ENCODE results near the gene DNAH10.
A peak's percentile ranks its signal among the peaks of the same experiment; 100 is the strongest.

DNAH10 gene

GRCh38 chr12:123889848-123890535, 127.9 kb downstream of the DNAH10 start:
- DNase-seq = no peak

- DNase-seq = no peak
Observed at GRCh38 chr12:123890536-123890902, 128.4 kb downstream of the DNAH10 start.

- DNase-seq = no peak
Observed at GRCh38 chr12:123891011-123891410, 128.9 kb downstream of the DNAH10 start.

- no peak for DNase-seq
Observed at GRCh38 chr12:123891516-123892179, 129.5 kb downstream of the DNAH10 start.

GRCh38 chr12:123892180-123892559, 130.1 kb downstream of the DNAH10 start:
- no peak for DNase-seq

- no peak for DNase-seq
Observed at GRCh38 chr12:123892853-123893252, 130.8 kb downstream of the DNAH10 start.

- no peak for DNase-seq
Observed at GRCh38 chr12:123893276-123893675, 131.2 kb downstream of the DNAH10 start.

- DNase-seq = no peak
Observed at GRCh38 chr12:123894823-123895345, 132.8 kb downstream of the DNAH10 start.

GRCh38 chr12:123895451-123895850, 133.3 kb downstream of the DNAH10 start:
- DNase-seq = no peak

- DNase-seq = no peak
Observed at GRCh38 chr12:123896767-123897166, 134.7 kb downstream of the DNAH10 start.

DNA sequence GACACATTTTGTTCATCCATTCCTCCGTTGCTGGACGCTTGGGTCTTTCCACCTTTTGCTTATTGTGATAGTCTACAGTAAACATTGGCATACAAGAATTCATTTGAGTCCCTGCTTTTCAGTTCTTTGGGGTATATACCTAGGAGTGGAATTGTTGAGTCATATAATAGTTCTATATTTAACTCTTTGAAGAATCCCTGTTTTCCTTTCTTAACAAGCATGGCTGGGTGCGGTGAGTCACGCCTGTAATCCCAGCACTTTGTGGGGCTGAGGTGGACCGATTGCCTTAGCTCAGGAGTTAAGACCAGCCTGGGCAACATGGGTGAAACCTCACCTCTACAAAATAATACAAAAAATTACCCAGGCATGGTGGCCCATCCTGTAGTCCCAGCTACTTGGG, 135.1 kb downstream of the DNAH10 start:
- DNase-seq = no peak

GRCh38 chr12:123898673-123899072, 136.6 kb downstream of the DNAH10 start:
- DNase-seq = no peak

DNA sequence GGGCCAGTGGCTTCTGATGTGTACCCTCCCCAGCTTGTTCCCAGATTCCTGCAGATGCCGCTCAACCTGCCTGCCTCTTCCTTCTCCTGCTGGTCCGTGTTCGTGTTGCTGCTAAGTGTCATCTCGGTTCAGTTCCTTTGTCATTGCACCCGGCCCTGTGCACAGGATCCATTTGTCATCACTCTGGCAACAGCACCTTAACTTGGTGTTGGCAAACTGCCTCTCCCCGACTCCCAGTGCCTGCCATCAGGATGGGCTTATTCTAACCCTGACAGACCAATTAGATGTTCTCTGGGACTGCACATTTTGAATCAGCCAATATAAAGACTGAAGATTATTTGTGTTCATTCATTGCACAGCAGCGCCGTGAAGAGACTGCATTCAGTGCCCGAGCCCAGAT, 137.3 kb downstream of the DNAH10 start:
- DNase-seq = no peak

GRCh38 chr12:123900871-123901376, 138.8 kb downstream of the DNAH10 start:
- no peak for DNase-seq

DNA sequence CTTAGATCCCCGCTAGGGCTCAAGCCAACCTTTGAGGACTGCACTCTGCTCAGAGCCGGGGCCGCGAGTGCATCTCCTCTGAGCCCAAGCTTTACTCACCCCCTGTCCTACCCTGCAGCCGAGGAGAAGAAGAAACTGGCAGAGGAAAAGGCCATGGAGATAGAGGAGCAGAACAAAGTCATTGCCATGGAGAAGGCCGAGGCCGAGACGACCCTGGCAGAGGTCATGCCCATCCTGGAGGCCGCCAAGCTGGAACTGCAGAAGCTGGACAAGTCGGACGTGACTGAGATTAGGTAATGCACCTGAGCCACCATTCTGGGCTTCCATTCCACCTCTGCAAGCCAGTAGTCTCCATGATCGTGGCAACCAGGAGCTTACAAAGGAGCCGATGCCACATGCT, 140.7 kb downstream of the DNAH10 start:
- DNase-seq = no peak

DNA sequence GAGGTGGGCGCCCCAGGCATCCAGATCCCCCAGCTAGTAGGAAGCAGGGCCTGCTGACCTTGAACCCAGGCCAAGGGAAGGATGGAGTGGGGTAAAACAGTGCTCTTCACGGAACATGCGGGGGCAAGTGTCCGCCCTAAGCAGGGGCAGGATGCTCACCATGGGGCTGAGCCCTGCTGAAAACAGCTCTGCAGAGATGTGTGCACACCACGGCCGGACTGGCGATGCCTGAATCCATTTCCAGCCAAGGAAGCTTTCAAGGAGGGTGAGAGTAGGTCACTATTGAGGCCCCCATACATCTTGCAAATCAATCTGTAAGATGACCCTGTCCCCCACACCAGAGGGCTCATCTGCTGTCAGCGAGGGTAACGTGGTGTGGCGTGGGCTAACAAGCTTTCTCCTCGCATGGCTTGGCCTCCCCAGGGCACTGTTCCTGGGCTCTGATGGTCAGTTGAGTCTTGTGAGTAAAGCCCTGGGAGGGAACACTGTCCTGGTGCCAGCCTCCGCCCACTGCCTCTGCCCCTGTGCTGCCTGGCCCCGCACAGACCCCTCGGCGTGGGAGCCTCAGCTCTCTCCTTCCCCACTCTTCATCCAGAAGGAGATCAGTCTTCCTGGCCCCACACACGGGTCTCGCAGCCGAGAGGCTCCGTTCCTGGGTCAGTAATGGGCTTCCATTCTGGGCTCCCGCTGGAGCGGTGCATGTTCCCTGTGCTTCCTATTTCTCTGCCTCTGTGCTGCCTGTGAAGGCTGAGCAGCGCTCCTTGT, 141.4 kb downstream of the DNAH10 start:
- DNase-seq = no peak

- peak; percentile 70 for DNase-seq
Observed at GRCh38 chr12:123905319-123905925, 143.3 kb downstream of the DNAH10 start.

DNA sequence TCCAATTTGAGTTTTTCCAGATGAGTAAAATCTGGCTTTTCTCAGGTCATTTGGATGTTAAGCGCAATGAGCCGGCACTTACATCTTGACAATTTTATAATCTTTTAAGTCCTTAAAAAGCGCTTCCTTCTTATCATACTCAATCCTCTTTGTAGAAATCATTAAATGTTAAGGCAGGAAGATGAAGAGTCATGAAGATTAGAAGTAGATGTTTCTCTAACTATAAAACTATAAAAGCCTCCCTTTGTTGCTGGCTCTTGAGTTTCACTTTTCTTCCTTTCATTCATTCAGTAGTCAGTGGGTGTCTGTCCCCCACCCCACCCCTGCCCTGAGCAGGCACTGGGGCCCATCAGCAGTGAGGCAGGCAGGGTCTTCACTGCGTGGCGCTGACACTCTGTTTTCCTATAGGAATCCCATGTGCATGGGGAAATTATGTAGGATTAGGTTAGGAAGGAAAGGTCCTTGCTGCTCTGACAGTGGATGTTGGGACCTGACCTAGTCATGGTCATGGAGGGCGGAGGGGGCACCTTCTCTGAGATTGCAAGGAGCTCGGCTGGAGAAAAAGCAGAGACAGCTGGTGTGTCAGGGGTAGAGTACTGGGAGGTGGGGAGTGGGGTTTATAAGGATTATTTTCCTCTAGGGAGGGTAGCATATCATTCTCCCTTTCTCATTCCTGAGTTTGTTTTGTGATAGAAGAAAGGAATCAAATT, 144.8 kb downstream of the DNAH10 start:
- DNase-seq = no peak

DNA sequence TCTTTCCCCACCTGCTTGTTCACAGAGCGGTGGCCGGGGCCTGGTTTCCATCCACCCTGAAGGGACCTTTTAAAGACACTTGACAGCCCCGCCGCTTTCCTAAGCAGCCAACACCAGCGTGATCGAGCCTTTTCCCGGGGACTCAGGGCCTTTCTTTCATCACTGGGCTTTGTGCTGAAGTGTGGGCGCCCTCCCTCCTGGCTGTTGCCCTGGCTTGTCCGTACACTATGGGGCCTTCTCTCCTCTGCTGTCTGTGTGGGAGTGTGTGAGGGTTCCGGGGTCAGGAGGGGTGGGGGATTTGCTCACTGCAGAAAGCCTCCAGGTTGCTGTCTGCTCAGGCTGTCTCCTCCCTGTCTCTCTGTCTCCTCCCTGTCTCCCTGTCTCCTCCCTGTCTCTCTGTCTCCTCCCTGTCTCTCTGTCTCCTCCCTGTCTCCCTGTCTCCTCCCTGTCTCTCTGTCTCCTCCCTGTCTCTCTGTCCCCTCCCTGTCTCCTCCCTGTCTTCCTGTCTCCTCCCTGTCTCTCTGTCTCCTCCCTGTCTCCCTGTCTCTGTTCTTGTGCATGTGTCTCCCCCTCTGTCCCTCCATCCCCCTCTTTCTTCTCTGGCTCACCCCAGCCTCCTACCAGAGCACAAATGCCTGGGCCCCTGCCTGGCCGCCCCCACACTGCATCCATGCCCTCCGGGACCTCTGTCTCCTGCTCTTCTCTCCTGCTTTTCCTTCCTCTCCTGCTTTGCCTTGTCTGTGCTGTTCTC, 145.8 kb downstream of the DNAH10 start:
- DNase-seq = no peak

DNA sequence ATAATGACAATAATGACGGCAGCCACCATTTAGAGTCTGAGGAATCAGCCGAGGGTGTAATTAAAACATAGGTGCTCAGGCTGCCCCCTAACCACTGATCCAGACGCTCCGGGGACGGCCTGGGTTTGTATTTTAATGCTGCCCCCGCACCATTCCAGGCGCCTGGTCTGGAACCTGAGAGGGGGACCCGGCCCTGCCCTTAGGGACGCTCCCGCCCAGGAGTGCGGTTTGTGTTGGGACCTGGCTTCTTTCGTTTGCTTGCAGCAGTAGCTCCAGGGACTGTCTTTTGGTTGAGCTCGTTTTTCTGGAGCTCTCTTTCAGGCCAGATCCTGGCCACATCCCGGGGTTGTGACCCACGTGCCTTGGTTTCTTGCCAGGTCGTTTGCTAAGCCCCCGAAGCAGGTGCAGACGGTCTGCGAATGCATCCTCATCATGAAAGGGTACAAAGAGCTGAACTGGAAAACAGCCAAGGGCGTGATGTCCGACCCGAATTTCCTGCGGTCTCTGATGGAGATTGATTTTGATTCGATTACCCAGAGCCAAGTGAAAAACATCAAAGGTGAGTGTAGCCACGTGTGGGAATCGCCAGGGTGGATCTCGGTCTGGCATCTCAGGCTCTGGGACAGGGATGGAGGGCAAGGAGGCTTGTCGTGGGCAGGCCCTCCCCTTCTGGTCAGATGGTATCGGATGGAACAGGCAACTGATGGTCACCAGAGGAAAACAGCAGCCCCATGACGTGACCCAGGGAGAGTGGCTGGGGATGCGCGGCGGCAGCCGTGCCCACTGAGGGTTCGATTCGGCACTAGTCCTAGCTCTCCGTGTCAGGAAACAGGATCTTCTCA, 147.0 kb downstream of the DNAH10 start:
- DNase-seq = no peak

- DNase-seq = no peak
Observed at GRCh38 chr12:123910057-123910456, 148.0 kb downstream of the DNAH10 start.

Measured in NCI-H1048 (cell line).